ENCODE measurements around the gene NFKBIA.
"Not testable (repeated sequence)": the region's sequence is repeated elsewhere in the genome, so short reads cannot be mapped to it uniquely, and the experiment has no call there.

NFKBIA gene

DNA sequence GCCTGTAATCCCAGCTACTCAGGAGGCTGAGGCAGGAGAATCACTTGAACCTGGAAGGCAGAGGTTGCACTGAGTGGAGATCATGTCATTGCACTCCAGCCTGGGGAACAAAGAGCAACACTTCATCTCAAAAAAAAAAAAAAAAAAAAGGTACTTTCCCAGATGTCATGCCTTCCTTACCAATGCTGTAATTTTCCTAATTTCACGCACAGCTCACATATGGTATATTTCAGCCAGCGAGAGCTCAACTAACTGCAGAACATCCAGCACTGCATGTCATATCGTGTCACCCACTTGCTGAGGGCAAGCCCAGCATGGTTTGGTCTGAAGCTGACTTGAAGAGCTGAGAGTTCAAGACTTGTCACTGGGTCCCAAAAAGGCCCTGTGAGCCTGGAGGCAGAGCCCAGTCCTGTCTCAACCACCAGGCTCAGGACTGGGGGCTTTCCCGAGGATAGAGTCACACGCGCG lies 29.0 kb downstream of the NFKBIA start:
- POLR2A ChIA-PET = interaction anchor here (0.6 to 2.9 kb wide), 4 partner anchors 28 to 254 kb away, joined by 3 to 18 read pairs (median 3); partner anchors contain the start of genes NFKBIA, PPP2R3C and PSMA6
- H3K4me3 ChIP-seq (ENCODE audit: low read depth, low read length) = no peak overlapping the region
- CTCF ChIA-PET = interaction anchor here (1.2 to 2.6 kb wide), 6 partner anchors 10 to 235 kb away, joined by 3 to 10 read pairs (median 6); partner anchors contain the start of gene NFKBIA
- DNase-seq (ENCODE audit: low read depth, low spot score) = peak; percentile 70
- TF ChIP-seq, protein P1, sequence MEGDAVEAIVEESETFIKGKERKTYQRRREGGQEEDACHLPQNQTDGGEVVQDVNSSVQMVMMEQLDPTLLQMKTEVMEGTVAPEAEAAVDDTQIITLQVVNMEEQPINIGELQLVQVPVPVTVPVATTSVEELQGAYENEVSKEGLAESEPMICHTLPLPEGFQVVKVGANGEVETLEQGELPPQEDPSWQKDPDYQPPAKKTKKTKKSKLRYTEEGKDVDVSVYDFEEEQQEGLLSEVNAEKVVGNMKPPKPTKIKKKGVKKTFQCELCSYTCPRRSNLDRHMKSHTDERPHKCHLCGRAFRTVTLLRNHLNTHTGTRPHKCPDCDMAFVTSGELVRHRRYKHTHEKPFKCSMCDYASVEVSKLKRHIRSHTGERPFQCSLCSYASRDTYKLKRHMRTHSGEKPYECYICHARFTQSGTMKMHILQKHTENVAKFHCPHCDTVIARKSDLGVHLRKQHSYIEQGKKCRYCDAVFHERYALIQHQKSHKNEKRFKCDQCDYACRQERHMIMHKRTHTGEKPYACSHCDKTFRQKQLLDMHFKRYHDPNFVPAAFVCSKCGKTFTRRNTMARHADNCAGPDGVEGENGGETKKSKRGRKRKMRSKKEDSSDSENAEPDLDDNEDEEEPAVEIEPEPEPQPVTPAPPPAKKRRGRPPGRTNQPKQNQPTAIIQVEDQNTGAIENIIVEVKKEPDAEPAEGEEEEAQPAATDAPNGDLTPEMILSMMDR (IDR thresholded peaks at IDR 0.05; ENCODE audit: insufficient read depth, low read length, missing control alignments) = no peak

DNA sequence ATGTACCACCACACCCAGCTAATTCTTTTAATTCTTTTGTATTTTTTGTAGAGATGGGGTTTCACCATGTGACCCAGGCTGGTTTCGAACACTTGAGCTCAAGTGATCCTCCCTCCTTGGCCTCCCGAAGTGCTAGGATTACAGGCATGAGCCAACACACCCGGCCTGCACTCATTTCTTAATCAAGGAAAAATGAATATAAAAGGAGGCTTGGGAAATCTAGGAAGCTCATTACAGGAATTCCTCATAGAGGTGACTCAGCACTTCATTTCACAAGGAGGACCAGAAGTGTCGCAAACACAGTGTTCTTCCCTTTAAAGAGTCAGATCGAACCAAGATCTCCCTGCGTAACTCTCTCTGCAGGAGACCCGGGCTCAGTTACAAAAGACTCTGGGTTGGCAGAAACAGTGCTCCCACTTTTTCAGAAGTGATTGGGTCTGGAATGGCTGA lies 30.3 kb downstream of the NFKBIA start:
- POLR2A ChIA-PET = interaction anchor here (1.2 to 2.9 kb wide), 3 partner anchors 9 to 30 kb away, joined by 4 to 18 read pairs (median 5); partner anchors contain the start of gene NFKBIA

DNA sequence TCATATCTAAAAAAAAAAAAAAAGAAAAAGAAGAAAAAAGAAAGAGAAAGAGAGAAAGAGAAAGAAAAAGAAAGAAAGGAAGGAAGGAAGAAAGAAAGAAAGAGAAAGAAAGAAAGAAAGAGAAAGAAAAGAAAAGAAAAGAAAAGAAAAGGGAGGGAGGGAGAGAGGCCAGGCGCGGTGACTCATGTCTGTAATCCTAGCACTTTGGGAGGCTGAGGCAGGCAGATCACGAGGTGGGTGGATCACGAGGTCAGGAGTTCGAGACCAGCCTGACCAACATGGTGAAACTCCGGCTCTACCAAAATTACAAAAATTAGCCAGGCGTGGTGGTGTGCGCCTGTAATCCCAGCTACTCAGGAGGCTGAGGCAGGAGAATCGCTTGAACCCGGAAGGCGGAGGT lies 31.3 kb downstream of the NFKBIA start:
- H3K4me3 ChIP-seq (ENCODE audit: low read depth, low read length); POLR2A ChIA-PET; DNase-seq (ENCODE audit: low read depth, low spot score): not testable (repeated sequence)
- CTCF ChIA-PET = interaction anchor here (1.6 kb wide), 1 partner anchor 8 kb away, joined by 6 read pairs; no protein-coding TSS in a partner anchor

More for the DNA sequence above, 30.3 kb downstream of the NFKBIA start:
- H3K4me3 ChIP-seq (ENCODE audit: low read depth, low read length) = no peak overlapping the region
- DNase-seq (ENCODE audit: low read depth, low spot score) = peak; percentile 94
- TF ChIP-seq, protein P1 (IDR thresholded peaks at IDR 0.05; ENCODE audit: insufficient read depth, low read length, missing control alignments) = no peak
- CTCF ChIA-PET = interaction anchor here (0.9 to 2.6 kb wide), 4 partner anchors 9 to 33 kb away, joined by 3 to 10 read pairs (median 7); partner anchors contain the start of gene NFKBIA

- no peak for DNase-seq (ENCODE audit: low read depth, low spot score)
- no peak overlapping the region for H3K4me3 ChIP-seq (ENCODE audit: low read depth, low read length)
- TF ChIP-seq, protein P1 (IDR thresholded peaks at IDR 0.05; ENCODE audit: insufficient read depth, low read length, missing control alignments) = no peak
- ChIA-PET POLR2A (no interaction called here), CTCF (no interaction called here)
These were observed 33.6 kb downstream of the NFKBIA start for GRCh38 chr14:35370969-35371368.

DNA sequence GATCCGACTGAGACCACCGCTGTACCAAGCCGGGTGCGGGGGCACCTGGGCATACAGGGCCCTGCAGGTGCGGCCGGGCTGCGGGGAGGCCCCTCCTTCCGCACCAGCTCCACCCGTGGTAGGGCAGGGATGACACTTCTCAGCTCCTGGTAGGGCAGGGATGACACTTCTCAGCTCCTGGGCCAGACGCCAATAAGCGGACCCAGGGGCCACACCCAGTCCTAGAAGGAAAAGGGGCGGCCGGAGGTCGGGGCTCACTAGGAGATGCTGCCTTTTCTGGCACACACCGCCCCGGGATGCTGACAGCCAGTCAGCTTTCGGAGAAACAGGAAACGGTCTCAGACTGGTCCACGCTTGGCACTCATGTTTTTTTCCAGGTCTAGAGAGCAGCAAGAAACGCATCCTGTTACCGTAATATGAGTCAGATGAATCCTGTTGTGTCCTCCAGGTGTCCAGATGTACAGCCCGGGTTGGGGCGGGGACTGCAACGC lies 34.8 kb downstream of the NFKBIA start:
- ChIA-PET CTCF (no interaction called here), POLR2A (interaction anchor here (0.8 kb wide), 1 partner anchor 34 kb away, joined by 3 read pairs; no protein-coding TSS in a partner anchor)
- no peak for DNase-seq (ENCODE audit: low read depth, low spot score)
- no peak overlapping the region for H3K4me3 ChIP-seq (ENCODE audit: low read depth, low read length)
- TF ChIP-seq, protein P1 (IDR thresholded peaks at IDR 0.05; ENCODE audit: insufficient read depth, low read length, missing control alignments) = no peak

GRCh38 chr14:35368583-35369392 lies 35.8 kb downstream of the NFKBIA start:
- ChIA-PET CTCF (interaction anchor here (0.6 kb wide), 2 partner anchors 17 to 154 kb away, joined by 3 read pairs; no protein-coding TSS in a partner anchor), POLR2A (interaction anchor here (2.0 kb wide), 1 partner anchor 35 kb away, joined by 8 read pairs; the partner anchor contains the start of gene NFKBIA)
- TF ChIP-seq, protein P1 (IDR thresholded peaks at IDR 0.05; ENCODE audit: insufficient read depth, low read length, missing control alignments) = no peak
- H3K4me3 ChIP-seq (ENCODE audit: low read depth, low read length) = no peak overlapping the region
- DNase-seq (ENCODE audit: low read depth, low spot score) = no peak

Measured in AG04449 (cell line).